Panc1 (cell line): ENCODE results near the gene FNDC8. TPM values are rescaled to one million over a fixed set of nuclear protein-coding genes. Genes with fewer than 3 reads are reported as not detected.

Source experiments
- ATAC-seq: fragments of 200-7000 bp; cut with Tn5 transposase; 2 replicates; pipeline ENCODE4 v1.9.1; 2020; ENCODE audit warnings: mild to moderate bottlenecking, moderate library complexity
- BruUV-seq: library from RNA; stranded (reverse); fragments of 400-500 nt; replicated peaks from 2 replicates; lab custom pipeline; 2021; lab: Mats Ljungman, UMichigan
- CTCF ChIA-PET: fragments of 300-600 bp; sonication (Branson Sonifier 250); formaldehyde crosslinking; loops from one replicate; lab custom pipeline; 2022; ENCODE audit warnings: antibody characterized with exemption; lab: Charles Lee
- POLR2A ChIA-PET: fragments of 300-600 bp; sonication (Branson Sonifier 250); formaldehyde crosslinking; loops from one replicate; lab custom pipeline; 2022; ENCODE audit warnings: antibody characterized with exemption; lab: Charles Lee
- DNase-seq: peaks from one replicate; pipeline ENCODE4 v3.0.0-alpha.2; 2010; ENCODE audit warnings: low read depth, low spot score
- H3K27ac ChIP-seq: 2 replicates; pipeline ENCODE4 v1.5.1; 2011; ENCODE audit warnings: mild to moderate bottlenecking, low read length, inconsistent platforms
- H3K27me3 ChIP-seq: fragments of 200-500 bp; sonication (Bioruptor generic); 2 replicates; pipeline ENCODE4 v1.6.0; 2014; ENCODE audit warnings: low read length, inconsistent platforms; ENCODE audit not compliant: control insufficient read depth, insufficient read depth
- H3K36me3 ChIP-seq: fragments of 200-500 bp; sonication (Bioruptor generic); 2 replicates; pipeline ENCODE4 v1.5.1; 2014; ENCODE audit warnings: inconsistent platforms, mild to moderate bottlenecking, low read length, moderate library complexity; ENCODE audit not compliant: control insufficient read depth, insufficient read depth
- H3K4me1 ChIP-seq: 2 replicates; pipeline ENCODE4 v1.5.1; 2011; ENCODE audit warnings: inconsistent platforms, mild to moderate bottlenecking, low read length, moderate library complexity; ENCODE audit not compliant: control insufficient read depth, insufficient read depth
- H3K4me3 ChIP-seq, 2 experiments: 2 replicates each; pipeline ENCODE4 v1.5.1; 2011 to 2012; ENCODE audit warnings: low read depth in 2 of 2, low read length in 2 of 2, mild to moderate bottlenecking in 2 of 2, inconsistent platforms in 1 of 2, moderate library complexity in 1 of 2
- H3K9me3 ChIP-seq: fragments of 200-500 bp; sonication (Bioruptor generic); 2 replicates; pipeline ENCODE4 v1.5.1; 2014; ENCODE audit warnings: low read depth, mild to moderate bottlenecking, inconsistent platforms, low read length, moderate library complexity; ENCODE audit not compliant: control insufficient read depth, insufficient read depth
- CTCF ChIP-seq: fragments of 450-650 bp; IDR thresholded peaks from 2 replicates; pipeline ENCODE4 v1.5.1; 2017; ENCODE audit warnings: mild to moderate bottlenecking
- POLR2AphosphoS5 ChIP-seq: IDR thresholded peaks from 2 replicates; pipeline ENCODE4 v1.6.1; 2012; ENCODE audit warnings: mild to moderate bottlenecking, low read depth, low read length, moderate library complexity
- REST ChIP-seq, 2 experiments: IDR thresholded peaks; 2 replicates each; pipeline ENCODE4 v1.6.1; 2011 to 2012; ENCODE audit warnings: low read depth in 2 of 2, control low read depth in 1 of 2, low read length in 1 of 2, mild to moderate bottlenecking in 1 of 2, moderate library complexity in 1 of 2; ENCODE audit not compliant: insufficient read depth in 1 of 2
- SIN3A ChIP-seq: IDR thresholded peaks from 2 replicates; pipeline ENCODE4 v1.6.1; 2012; ENCODE audit warnings: low read depth, mild to moderate bottlenecking, low read length, moderate library complexity, borderline replicate concordance; ENCODE audit not compliant: insufficient read depth
- TCF7L2 ChIP-seq: IDR thresholded peaks from 2 replicates; pipeline ENCODE4 v1.6.1; 2011; ENCODE audit warnings: mild to moderate bottlenecking, low read depth, low read length, inconsistent platforms
- in situ Hi-C: cut with HindIII; loops from 2 replicates; pipeline ENCODE4 v1.10.0; 2016; ENCODE audit warnings: low sequenced_read_pairs, low pct_unique_long_range_greater_than_20kb
- intact Hi-C: fragments of 100-400 bp; cut with micrococcal nuclease; formaldehyde crosslinking; loops from one replicate; pipeline ENCODE4 v1.10.0; 2022; ENCODE audit not compliant: unreplicated experiment
- total RNA-seq: library from RNA; stranded (reverse); gene quantifications from one replicate; pipeline ENCODE4 v1.2.1, GENCODE V29; 2021; ENCODE audit not compliant: unreplicated experiment

FNDC8 gene
- total RNA-seq, 1 experiment from 2014 or later = not detected

- H3K4me1 ChIP-seq = no peaks in the 10 kb centered on the region
- in situ Hi-C loops (no loop called here), intact Hi-C loops (no loop called here)
- ATAC-seq (no peak), DNase-seq (no peak)
- POLR2A ChIA-PET = no interaction called here
- H3K4me3 ChIP-seq = no peak overlapping the region
- CTCF ChIA-PET = interaction anchor here (0.6 kb wide), 1 partner anchor 418 kb away, joined by 3 read pairs; no protein-coding TSS in a partner anchor
- no peak overlapping the region for H3K27ac ChIP-seq
- BruUV-seq = no TSS peak
- peaks cover 5% of the 10 kb centered on the region; the same call in 1 of the 2 replicates for H3K27me3 ChIP-seq
- no peaks in the 10 kb centered on the region for H3K36me3 ChIP-seq
- H3K9me3 ChIP-seq = no peaks in the 10 kb centered on the region
- TF ChIP-seq TCF7L2 (no peak), REST (IDR thresholded peaks at IDR 0.05; ENCODE audit: insufficient read depth in 1 of 2, low read depth in 2 of 2, low read length in 1 of 2) (no peak), CTCF (no peak), SIN3A (no peak), POLR2AphosphoS5 (no peak)
Measured at GRCh38 chr17:35164716-35165115, 43.3 kb downstream of the FNDC8 start.

- Histone ChIP-seq H3K27me3 (0 out of 2 replicates have a peak, but pooled peaks cover 3% of the 10 kb centered on the region), H3K4me1 (no peaks in the 10 kb centered on the region), H3K4me3 (no peak overlapping the region), H3K36me3 (no peaks in the 10 kb centered on the region), H3K9me3 (no peaks in the 10 kb centered on the region), H3K27ac (no peak overlapping the region)
- POLR2A ChIA-PET = interaction anchor here (0.7 kb wide), 1 partner anchor 48 kb away, joined by 8 read pairs; no protein-coding TSS in a partner anchor
- CTCF ChIA-PET = no interaction called here
- DNase-seq = no peak
- TF ChIP-seq REST (IDR thresholded peaks at IDR 0.05; ENCODE audit: insufficient read depth in 1 of 2, low read depth in 2 of 2, low read length in 1 of 2) = no peak
- no peak for TF ChIP-seq CTCF
- TF ChIP-seq SIN3A = no peak
- no peak for TF ChIP-seq POLR2AphosphoS5
- no peak for TF ChIP-seq TCF7L2
- in situ Hi-C loops (no loop called here), intact Hi-C loops (no loop called here)
- BruUV-seq = no TSS peak
- no peak for ATAC-seq
Measured at GRCh38 chr17:35166526-35166925, 45.1 kb downstream of the FNDC8 start.
